MM.1S (cell line): ENCODE data around the gene RPL29.

Experiments used
- DNase-seq: peaks from one replicate; pipeline ENCODE4 v3.0.0-alpha.2; 2015
- H2AFZ ChIP-seq: fragments of 300-600 bp; sonication (generic); 2 replicates; pipeline ENCODE4 v1.6.0; 2016; ENCODE audit warnings: antibody characterized with exemption, low read length
- H3F3A ChIP-seq: fragments of 300-600 bp; sonication (generic); 2 replicates; pipeline ENCODE4 v1.6.1; 2016; ENCODE audit warnings: mild to moderate bottlenecking, antibody characterized with exemption, low read length, moderate library complexity, mixed read lengths; ENCODE audit not compliant: insufficient read depth
- H3K27ac ChIP-seq: fragments of 300-600 bp; sonication (generic); 2 replicates; pipeline ENCODE4 v1.5.1; 2016; ENCODE audit warnings: mild to moderate bottlenecking, low read length
- H3K27me3 ChIP-seq: fragments of 300-600 bp; sonication (generic); replicated peaks from 2 replicates; pipeline ENCODE4 v1.6.0; 2016; ENCODE audit warnings: low read length; ENCODE audit not compliant: insufficient read depth
- H3K36me3 ChIP-seq: fragments of 300-600 bp; sonication (generic); replicated peaks from 2 replicates; pipeline ENCODE4 v1.6.1; 2016; ENCODE audit warnings: mild to moderate bottlenecking, low read length, mixed read lengths; ENCODE audit not compliant: insufficient read depth
- H3K4me1 ChIP-seq: fragments of 300-600 bp; sonication (generic); 2 replicates; pipeline ENCODE4 v1.6.1; 2016; ENCODE audit warnings: low read length, mixed read lengths
- H3K4me2 ChIP-seq: fragments of 300-600 bp; sonication (generic); 2 replicates; pipeline ENCODE4 v1.6.0; 2016; ENCODE audit warnings: low read depth, low read length
- H3K4me3 ChIP-seq: fragments of 300-600 bp; sonication (generic); 2 replicates; pipeline ENCODE4 v1.5.1; 2016; ENCODE audit warnings: low read length, mixed read lengths
- H3K79me2 ChIP-seq: fragments of 300-600 bp; sonication (generic); 2 replicates; pipeline ENCODE4 v1.6.1; 2016; ENCODE audit warnings: mixed run types, low read length, mixed read lengths
- H3K9ac ChIP-seq: fragments of 300-600 bp; sonication (generic); 2 replicates; pipeline ENCODE4 v1.6.1; 2016; ENCODE audit warnings: low read length, mixed read lengths
- H3K9me2 ChIP-seq: fragments of 300-600 bp; sonication (generic); replicated peaks from 2 replicates; pipeline ENCODE4 v1.6.1; 2016; ENCODE audit warnings: mild to moderate bottlenecking, low read length, mixed read lengths; ENCODE audit not compliant: insufficient read depth
- H3K9me3 ChIP-seq: fragments of 300-600 bp; sonication (generic); replicated peaks from 2 replicates; pipeline ENCODE4 v1.6.1; 2016; ENCODE audit warnings: mild to moderate bottlenecking, low read length, mixed read lengths; ENCODE audit not compliant: insufficient read depth
- H4K20me1 ChIP-seq: fragments of 300-600 bp; sonication (generic); 2 replicates; pipeline ENCODE4 v1.6.1; 2016; ENCODE audit warnings: mild to moderate bottlenecking, low read length, moderate library complexity, mixed read lengths; ENCODE audit not compliant: insufficient read depth
- CTCF ChIP-seq: fragments of 300-600 bp; sonication (generic); IDR thresholded peaks from 2 replicates; pipeline ENCODE4 v1.5.1; 2016; ENCODE audit warnings: antibody characterized with exemption, low read length, mixed read lengths
- EZH2 ChIP-seq: fragments of 300-600 bp; sonication (generic); optimal IDR thresholded peaks from 2 replicates; pipeline ENCODE3; 2017; ENCODE audit warnings: low read depth, mild to moderate bottlenecking, antibody characterized with exemption, low read length, mixed read lengths
- EZH2phosphoT487 ChIP-seq: fragments of 300-600 bp; sonication (generic); IDR thresholded peaks from 2 replicates; pipeline ENCODE4 v1.6.1; 2018; ENCODE audit warnings: antibody characterized with exemption, low read length

RPL29 gene

DNA sequence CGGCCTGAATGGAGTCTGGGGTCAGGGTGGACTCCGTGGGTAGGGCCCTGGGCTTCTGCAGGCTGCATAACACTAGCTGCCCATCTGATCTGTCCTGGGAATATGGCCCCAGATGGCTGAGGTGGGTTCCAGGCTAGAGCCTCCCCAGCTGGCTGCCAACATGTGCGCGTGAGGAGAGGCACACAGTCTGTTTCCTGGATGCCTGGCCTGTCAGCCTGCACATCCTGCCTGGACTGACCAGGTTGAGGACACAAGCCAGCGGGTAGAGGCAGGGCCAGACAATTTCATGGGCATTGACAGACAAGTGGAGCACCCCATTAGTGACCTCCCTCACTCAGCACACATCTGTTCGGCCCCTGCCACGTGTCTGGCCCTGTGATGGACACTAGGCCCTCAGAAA is 29.8 kb upstream of the RPL29 start:
- Histone ChIP-seq H3K9me2 (no peaks in the 10 kb centered on the region), H3F3A (no peaks in the 10 kb centered on the region), H3K79me2 (no peaks in the 10 kb centered on the region), H4K20me1 (no peaks in the 10 kb centered on the region), H2AFZ (no peak overlapping the region), H3K4me2 (no peak overlapping the region), H3K4me3 (no peak overlapping the region), H3K27ac (no peak overlapping the region), H3K27me3 (no peaks in the 10 kb centered on the region), H3K4me1 (no peaks in the 10 kb centered on the region), H3K36me3 (no peaks in the 10 kb centered on the region), H3K9me3 (no peaks in the 10 kb centered on the region), H3K9ac (no peak overlapping the region)
- DNase-seq: no peak
- TF ChIP-seq EZH2 (no peak), CTCF (no peak), EZH2phosphoT487 (no peak)

GRCh38 chr3:52024765-52025452 is 29.2 kb upstream of the RPL29 start:
- Histone ChIP-seq H3K9ac (no peak overlapping the region), H3K36me3 (no peaks in the 10 kb centered on the region), H3K4me2 (no peak overlapping the region), H3K27me3 (no peaks in the 10 kb centered on the region), H2AFZ (no peak overlapping the region), H3F3A (no peaks in the 10 kb centered on the region), H3K79me2 (no peaks in the 10 kb centered on the region), H3K4me1 (no peaks in the 10 kb centered on the region), H3K9me2 (no peaks in the 10 kb centered on the region), H3K9me3 (no peaks in the 10 kb centered on the region), H3K4me3 (no peak overlapping the region), H4K20me1 (no peaks in the 10 kb centered on the region), H3K27ac (no peak overlapping the region)
- no peak for DNase-seq
- no peak for TF ChIP-seq EZH2phosphoT487
- no peak for TF ChIP-seq EZH2
- TF ChIP-seq CTCF: no peak

DNA sequence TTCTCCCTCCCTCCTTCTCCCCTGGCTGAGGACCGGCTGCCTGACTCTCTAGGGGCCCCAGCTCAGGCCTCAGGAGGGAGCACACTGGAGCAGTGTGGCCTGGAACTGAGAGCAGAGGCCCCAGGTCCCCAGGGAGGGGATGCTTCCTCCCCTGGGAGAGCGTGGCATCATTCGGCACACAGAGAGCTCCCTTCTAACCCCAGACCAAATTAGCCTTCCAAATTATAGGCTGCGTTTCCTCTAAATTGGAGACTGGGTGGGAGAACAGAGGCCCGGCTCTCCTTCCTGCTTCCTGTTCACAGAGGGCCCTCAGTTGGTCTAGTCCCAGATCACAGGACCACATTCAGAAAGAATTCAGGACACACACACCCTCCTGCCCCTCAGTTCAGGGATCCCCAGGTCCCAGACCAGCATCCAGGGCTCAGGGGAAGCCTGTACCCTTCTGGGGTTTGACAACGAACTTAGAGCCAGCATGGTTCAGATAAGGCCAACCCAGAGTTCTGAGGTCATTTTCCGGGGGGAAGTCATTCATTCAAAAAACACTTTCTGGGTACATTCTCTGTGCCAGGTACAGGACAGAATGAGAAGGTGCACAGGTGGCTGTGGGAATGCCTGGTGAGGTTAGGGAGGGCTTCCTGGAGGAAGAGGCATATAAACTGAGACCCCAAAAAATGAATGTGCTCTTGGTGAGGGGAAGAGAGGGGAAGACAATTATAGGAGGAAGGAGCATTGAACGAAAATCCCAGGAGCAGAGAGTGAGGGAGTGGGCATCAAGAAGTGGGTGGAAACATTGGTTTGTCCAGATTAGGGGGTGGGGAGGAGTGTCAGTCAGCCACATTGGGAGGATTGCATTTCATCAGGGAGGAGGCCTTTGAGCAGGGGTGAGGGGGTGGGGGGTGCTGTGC is 28.4 kb upstream of the RPL29 start:
- Histone ChIP-seq H3F3A (no peaks in the 10 kb centered on the region), H2AFZ (no peak overlapping the region), H3K4me3 (no peak overlapping the region), H3K4me1 (no peaks in the 10 kb centered on the region), H3K9ac (no peak overlapping the region), H3K9me2 (no peaks in the 10 kb centered on the region), H3K27me3 (no peaks in the 10 kb centered on the region), H3K27ac (no peak overlapping the region), H4K20me1 (no peaks in the 10 kb centered on the region), H3K36me3 (no peaks in the 10 kb centered on the region), H3K4me2 (no peak overlapping the region), H3K9me3 (no peaks in the 10 kb centered on the region), H3K79me2 (no peaks in the 10 kb centered on the region)
- TF ChIP-seq CTCF (no peak), EZH2phosphoT487 (no peak), EZH2 (no peak)
- no peak for DNase-seq
